GM18861 (cell line): ENCODE results near the gene PTPRE.
"Not testable (repeated sequence)": the region's sequence is repeated elsewhere in the genome, so short reads cannot be mapped to it uniquely, and the experiment has no call there.

Source experiments
- ATAC-seq: cut with Tn5 transposase; IDR thresholded peaks from one replicate; pipeline ENCODE4 v1.9.1; 2021; ENCODE audit not compliant: unreplicated experiment

PTPRE gene

DNA sequence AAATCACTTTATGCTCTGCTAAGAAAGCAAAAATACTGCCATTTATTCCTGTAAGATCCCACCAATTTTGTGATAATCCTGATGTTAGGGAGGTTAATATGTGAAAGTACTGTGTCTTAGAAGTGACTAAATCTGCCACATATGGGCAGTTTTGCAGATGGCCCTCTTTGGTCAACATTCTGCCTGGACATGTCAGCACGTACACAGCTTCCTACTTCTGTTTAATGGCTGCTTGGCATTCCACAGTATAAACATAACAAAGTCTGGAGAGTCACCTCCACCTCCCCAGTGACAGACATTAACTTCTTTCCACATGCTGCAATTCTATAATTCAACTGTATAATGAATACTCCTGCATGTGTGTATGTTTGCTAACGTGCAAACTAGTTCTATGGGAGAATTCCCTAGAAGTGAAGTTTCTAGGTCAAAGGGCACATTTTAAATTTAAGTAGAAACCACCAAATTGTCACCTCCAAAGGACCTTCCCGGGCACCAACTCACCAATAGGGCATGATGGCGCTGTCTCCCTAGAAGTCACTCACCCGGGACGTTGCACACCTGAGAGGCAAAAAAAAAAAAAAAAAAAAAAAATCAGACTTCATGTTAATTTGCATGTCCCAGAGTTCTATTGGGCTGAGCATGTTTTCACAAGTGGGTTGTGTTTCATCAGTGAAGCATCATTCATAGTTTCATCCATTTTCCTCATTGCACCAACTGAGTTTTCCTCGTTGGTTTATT is 180.4 kb downstream of the PTPRE start:
- no peak for ATAC-seq

DNA sequence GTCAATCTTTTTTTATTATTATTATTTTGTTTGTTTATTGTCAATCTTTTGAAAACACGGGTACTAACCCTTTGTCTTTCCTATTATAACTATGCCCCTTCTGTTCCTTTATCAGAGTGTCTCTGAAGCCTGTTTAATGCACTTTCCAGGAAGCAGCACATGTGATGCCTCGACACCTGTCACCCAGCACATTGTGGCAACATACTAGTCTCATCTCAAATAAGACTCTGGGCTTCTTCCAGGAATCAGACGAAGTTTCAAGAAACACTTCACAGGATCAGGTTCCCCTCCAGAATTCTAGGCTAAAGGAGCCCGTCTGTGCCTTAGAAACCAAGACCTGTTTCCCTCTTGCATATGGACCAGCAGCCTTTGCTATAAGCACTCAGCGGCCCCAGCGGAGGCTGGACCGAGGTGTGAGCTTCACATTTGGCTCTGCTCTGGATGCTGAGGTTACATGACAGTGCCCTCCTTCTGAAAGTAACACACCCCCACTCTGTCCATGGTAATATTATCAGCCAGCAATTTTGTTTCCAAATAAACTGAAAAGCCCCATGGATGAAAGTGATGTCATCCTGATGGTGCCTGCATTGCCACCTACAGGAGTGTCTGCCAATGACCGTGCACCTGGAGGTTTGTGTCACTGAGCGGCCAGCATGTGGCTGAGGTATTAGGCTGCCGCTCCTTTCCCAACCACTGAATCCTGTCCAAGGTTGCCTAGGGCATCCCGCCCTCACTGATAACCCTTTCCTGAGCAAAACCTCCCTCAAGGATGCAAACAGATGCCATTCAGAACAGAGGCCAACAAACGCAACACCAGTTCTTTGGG is 181.2 kb downstream of the PTPRE start:
- ATAC-seq = no peak

DNA sequence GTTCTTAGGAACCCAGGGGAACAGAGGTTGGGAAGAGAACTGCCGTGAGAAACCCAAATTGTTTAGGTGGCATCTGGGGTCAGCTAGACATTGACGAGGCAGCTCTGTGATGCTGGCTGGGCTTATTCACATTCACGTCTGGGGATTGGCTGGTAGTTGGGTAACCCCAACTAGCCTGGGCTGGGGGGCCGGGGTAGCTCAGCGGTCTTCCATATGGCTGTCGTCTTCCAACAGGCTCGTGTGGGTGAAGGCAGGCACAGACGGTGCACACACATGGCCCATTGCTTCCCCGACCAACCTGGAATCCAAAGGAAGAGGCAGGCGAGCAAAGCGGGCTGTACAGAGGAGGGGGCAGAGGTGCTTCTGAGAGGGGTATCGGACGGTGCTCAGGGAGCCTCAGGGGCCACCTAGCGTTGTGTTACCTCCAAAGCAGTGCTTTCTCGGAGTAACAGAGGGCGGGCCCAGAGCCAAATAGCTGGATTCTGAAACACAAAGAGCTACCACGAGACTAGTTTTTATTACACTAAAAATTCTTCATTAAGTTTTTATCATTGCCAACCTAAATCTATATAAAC is 184.8 kb downstream of the PTPRE start:
- no peak for ATAC-seq

DNA sequence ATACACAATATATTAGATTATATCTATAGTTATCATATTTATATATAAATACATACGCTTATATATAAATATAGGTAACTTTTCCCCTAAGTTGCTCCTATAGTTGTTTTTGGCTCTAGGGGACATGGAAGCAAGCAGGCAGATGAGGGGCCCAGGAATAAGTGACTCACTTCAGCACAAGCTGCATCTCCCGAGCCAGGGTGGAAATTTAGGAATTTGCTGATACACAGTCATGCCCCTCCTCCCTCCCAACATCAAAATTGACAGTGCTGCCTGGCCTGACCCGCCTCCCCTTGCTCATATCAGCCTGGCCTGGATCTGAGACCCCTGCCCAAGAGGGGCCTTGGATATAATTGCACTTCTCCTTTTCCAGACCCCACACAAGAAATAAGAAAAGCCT is 185.6 kb downstream of the PTPRE start:
- no peak for ATAC-seq

DNA sequence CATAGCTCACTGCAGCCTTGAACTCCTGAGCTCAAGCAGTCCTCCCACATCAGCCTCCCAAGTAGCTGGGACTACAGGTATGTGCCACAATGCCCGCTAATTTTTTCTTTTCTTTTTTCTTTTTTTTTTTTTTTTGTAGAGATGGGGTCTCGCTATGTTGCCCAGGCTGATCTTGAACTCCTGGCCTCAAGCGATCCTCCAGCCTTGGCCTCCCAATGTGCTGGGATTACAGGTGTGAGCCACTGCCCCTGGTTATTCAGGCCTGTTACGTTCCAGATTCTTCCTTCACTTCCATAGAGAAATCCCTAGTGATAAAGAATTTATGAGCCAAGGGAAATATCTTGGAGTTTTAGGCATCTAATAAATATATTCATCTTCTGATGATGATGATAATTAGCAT is 187.7 kb downstream of the PTPRE start:
- ATAC-seq = not testable (repeated sequence)

DNA sequence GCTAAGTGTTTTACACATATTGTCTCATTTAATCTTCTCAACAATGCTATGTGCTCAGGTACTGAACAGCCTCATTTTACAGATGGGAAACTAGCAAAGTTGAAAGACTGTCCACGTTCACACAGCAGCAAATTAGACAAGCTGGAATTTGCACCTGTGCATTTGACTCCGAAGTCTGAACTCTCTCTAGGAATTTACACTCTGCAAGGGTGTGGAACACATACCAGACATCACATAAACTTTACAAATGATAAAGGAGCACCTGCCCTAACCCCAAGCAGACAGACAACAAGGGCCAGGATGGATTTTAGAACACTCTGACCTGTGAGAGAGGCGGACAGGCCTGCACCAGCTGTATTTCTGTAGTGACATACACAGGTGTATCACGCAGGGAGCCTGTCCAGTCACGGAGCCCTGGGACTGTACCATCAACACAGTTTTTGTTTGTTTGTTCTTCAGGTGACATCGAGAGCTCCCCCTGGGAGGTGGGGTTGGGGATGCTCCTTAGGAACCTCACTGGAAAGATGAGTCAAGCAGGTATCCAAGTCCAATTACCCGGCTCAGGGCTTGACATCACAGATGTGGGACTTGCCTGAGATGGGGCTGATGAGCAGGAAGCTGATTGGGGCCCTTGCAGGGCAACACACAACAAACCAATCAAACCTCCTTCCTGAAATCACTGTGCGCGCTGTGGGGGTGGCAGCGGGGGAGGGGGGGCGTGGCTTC is 188.3 kb downstream of the PTPRE start:
- peak; percentile 59 for ATAC-seq

DNA sequence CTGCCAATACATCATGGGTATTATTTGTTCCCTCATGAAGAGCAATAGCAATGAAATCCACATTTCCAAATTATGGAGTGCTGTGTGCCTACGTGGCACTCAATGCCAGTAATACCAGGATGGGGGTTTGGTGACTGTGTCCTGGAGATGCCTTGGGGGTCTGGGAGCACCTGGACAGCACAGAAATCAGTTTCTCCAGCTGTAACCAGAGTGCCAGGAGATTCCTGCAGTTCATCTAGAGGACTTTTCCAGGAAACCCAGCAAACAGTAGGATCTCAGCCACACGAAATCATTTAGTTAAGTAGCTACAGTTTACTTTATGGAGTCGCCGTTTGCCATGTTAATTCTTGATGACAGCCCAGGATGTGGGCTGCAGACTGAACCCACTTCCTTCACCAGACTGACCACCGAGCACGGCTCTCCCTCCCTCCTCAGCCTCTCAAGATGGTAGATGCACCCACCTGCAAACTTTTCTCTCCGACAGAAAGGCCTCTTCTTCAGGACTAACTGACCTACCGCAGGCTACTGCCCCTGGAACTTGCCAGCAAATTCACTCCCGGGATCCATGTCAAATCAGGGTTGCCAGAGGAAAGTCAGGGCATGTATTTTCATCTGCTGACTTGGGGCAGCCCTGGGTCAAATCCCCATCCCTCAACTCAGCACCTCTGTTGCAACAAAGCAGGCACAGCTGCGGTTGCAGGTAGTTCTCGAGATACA is 189.0 kb downstream of the PTPRE start:
- peak; percentile 33 for ATAC-seq

DNA sequence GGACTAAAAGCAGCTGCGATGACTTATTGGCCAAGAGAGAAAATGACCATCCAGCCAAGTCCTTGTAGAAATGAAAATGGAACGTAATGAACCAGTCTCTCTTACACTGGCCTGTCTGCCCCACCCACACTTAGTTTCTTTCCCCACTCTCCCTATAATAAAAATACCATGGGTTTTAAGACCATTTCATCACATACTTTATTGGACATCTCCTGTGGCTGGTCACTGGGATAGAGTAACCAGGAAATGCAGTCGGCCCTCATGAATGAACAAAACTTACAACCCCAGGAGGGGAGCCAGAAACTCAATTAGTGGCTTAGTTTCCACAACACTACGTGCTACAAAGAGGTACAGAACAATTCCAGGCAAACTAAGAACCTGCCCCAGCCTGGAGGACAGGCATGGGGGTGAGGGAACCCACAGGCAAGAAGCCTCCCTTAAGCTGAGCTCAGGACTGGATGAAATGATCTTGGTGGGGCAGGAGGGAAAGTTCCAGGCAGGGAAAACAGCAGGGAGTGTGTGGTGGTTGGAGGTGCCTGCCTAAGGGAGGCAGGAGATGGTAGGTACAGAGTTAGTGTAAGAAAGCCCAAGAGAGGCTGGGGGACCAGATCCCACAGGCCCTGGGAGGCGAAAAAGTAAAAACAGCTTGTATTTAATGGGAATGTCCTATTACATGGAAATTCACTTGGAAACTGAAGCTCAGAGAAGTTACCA is 189.7 kb downstream of the PTPRE start:
- ATAC-seq = no peak

DNA sequence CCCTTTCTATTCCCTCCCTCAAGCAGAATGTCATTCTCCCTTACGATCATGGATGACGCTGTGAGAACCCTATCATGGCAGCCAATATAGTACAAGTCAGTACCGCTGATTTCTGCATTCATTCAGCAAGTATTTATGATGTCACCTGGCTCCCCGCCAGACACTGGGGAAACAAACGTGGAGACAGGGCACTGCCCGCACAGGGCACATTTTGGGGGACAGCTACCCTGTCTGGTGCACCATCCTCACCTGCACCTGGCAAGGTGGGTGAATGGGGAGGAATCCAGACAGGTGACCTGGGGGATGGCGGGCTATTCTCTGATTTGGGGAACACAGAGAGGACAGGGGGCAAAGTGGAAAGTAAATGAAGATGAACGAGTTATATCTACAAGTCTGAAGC is 190.9 kb downstream of the PTPRE start:
- ATAC-seq = no peak

DNA sequence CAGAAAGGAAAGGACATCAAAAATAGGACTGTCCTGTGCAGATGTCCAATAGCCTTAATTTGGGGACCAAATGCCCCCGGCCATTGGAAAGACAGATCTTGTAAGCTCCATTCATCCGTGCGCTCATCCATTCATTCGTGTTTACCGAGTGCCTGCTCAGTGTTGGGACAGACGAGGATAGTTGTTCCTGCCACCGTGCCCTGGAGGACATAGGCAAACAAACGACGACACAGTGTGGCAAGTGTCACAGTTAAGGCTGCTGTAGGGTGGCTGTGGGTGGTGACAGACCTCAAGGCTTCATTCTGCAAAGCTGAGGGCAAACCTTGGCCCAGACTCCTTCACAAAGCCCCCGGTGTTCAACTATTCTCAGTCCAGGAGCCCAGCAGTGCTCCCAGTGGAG is 191.7 kb downstream of the PTPRE start:
- no peak for ATAC-seq

DNA sequence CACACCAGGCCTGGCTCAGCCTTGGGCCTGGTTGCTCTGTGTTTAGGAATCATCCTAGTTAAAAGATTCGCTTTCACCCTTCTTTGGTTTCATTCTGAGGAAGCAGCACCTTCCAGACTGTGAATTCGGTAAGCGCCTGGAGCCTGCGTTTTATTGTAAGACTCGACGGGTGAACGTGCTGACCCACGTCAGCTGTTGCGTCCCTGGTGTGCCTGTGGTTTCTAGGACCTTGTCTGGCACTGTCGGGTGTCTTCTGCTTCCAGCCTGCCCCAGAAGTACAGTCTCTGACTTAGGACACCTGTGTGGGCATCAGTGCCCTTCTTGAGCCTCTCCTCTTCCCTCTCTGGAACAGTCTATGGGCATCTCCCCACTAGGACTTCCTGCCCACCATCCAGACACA is 193.0 kb downstream of the PTPRE start:
- ATAC-seq = no peak

DNA sequence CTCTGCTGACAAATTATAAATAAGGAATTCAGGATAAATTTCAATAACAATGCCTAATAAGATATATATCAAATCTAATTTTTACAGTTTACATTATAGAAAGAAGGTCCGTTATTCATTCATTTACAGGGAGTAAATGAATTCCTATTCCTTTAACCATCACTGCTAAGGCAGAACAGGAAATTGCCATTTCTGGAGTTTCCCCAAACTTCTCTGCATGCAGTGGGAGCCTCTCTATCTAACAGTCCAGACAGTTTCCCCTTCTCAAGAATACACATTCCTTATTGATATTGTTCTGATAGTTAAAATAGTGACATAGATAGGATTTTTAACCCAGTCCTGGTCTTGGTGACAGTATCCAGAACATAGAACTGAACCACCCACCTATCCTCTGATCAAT is 195.0 kb downstream of the PTPRE start:
- no peak for ATAC-seq

DNA sequence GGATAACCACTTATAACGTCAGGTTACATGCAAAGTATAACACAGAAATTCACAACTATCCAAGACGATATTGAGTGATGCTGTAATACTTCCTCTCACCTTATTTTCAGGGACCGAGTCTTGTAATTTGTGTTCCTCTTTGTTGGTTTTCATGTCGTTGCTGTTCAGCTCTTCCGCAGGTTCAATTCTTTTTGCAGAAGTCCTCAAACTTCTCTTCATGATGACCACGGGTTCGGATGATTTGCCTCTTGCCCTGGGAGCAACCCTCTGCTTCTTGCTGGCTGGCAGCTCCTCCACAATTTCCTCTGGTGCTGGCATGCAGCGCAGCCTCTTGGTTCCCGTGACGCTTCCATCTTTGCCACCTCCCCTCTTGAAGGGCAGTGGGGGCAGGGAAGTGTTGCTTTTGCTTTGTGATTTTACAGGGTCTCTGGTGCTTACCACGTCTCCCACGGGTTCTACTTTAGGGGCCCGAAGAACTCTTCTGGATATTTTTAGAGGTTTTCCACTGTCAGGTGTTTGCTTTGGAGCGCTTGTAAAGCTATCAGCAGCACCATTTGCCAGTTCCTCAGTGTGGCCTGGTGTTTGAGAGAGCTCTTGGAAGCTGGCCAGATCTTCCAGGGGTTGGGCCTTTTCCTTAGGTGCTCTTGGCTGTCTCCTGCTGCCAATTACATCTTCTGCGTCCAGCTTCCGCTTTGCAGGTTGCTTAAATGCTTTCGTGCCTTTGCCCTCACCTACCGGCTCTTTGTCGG is 195.8 kb downstream of the PTPRE start:
- ATAC-seq = no peak

DNA sequence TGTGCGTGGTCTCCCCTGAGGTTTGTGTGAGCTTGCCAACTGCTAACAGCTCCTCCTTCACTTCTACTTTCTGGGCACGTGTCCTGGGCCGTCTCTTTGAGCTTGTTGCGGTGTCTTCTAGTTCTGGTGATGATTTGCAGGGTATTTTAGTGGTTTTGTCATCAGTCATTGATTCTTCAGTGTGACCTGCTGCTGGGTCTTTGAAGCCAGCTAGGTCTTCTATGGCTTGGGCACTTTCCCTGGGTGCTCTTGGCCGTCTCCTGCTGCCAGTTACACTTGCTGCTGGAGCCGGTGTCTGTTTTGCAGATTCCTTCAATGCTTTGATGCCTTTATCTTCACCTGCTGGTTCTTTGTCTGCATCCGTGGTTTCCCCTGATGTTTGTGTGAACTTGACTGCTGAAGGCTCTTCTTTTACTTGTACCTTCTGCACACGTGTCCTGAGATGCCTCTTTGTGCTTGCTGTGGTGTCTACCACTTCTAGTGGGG is 196.4 kb downstream of the PTPRE start:
- ATAC-seq = no peak

DNA sequence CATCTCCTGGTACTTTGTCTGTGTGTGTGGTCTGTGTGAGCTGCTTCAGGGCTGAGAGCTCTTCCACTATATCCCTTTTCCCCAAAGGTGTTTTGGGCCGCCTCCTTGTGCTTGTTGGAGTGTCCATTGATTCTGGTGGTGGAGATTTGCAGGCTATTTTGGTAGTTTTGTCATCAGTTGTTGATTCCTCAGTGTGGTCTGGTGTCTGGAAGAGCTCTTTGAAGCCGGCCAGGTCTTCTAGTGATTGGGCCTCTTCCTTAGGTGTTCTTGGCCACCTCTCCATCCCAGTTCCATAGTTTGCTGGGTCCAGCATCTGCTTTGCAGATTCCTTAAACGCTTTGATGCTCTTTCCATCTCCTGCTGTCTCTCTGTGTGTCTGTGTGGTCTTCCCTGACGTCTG is 198.5 kb downstream of the PTPRE start:
- no peak for ATAC-seq

DNA sequence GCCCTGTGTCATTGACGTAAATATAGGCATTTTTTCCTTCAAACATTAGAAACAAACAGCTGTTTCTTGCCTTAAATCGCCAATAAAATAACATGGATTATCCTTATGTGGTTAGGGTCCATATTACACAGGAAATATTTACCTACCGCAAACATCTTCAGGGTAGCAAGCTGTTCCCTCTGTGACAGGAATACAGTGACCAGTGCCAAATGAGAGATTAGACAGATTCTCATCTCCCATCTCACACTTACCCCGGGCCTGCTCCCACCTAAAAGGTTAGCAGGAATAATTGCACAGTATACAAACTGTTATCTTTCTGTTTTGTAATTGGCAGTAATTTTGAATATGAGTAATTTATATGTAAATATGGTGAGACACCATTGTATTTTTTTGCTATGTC is 202.8 kb downstream of the PTPRE start:
- no peak for ATAC-seq

DNA sequence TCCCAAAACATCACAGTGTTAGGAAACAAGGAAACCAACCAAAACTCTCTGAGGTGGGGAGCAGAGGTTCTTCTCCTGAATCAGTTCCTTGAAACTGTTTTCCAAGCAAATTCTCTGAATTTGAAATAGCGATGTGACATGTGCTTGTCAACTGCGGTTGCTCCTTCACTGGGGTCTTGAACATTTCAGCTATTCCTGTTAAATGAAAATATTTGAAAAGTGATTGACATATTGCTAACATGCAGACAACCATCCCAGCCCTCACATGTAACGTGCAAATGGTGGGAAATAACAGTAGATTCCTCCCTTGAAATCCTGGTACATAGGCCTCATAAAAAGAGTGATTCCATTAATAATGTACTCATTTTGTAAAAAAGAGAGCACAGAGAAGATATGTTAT is 203.4 kb downstream of the PTPRE start:
- ATAC-seq = no peak

DNA sequence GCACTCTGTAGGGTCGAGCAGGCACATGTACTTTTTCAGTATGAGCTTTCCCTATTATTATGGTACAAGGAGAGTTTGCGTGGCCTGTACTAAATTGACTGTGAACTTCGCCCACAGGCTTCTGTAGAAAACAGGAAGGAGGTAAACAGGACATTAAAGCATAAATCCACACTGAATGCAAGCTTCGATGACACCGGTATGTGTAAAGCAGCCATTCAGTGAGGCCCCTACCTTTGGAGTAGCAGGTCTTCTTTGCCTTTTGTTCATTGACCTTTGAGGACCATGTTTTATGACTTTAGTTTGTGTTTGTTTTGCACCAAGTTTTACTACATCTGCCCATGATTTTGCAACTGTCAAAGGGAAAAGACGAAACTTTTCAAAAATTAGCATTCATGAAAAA is 204.8 kb downstream of the PTPRE start:
- no peak for ATAC-seq

DNA sequence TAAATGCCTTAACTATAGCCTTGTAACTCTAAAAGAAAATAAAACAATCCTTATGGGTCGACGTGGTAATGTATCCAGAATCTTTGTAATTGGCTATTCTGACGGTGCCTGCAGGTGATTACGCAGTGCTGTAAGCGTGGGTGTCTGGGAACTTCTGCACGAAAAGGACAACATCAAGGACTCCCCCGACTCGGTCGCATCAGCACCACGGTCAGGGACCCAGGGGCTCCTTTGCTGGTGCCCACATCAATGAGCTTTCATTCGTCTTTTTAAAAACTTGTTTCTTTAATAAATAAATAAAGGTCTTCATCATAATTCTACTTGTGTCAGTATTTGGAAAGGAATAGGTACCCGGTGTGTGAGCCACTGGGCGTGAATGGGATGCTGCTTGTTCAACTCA is 206.1 kb downstream of the PTPRE start:
- ATAC-seq = no peak
